K562 (cell line): ENCODE data around the gene INS. TPM values are rescaled to one million over a fixed set of nuclear protein-coding genes. Genes with fewer than 3 reads are reported as not detected.

Experiments used
- ATAC-seq: fragments of 200-7000 bp; cut with Tn5 transposase; 3 replicates; pipeline ENCODE4 v1.9.1; 2020; ENCODE audit warnings: moderate library complexity
- BruUV-seq: library from RNA; stranded (reverse); fragments of 400-500 nt; replicated peaks from 2 replicates; lab custom pipeline; 2021; lab: Mats Ljungman, UMichigan
- CTCF ChIA-PET: fragments of 300-600 bp; formaldehyde crosslinking; extraction: SDS; loops from one replicate; lab custom pipeline; 2021; ENCODE audit warnings: low intra/inter-chr PET ratio; lab: Yijun Ruan, JAX
- POLR2A ChIA-PET: fragments of 300-600, 350-650 bp; sonication (Branson Sonifier 250); formaldehyde crosslinking; extraction: SDS; loops from one replicate; lab custom pipeline; 2021; ENCODE audit warnings: antibody characterized with exemption, inconsistent platforms; lab: Yijun Ruan, JAX
- DNase-seq, 4 experiments: peaks; one replicate each; pipeline versions ENCODE4 v3.0.0 to v3.0.0-alpha.2; 2011 to 2018; ENCODE audit warnings: low spot score in 3 of 4, mixed read lengths in 3 of 4; ENCODE audit errors: extremely low read depth in 1 of 4
- FAIRE-seq: peaks from 2 replicates; lab custom pipeline; 2011; peaks lifted over from hg19 to GRCh38; lab: Jason Lieb, UNC
- H2AFZ ChIP-seq: 2 replicates; pipeline ENCODE4 v1.6.0; 2011; ENCODE audit warnings: low read depth, low read length, control low read depth, inconsistent platforms
- H3K27ac ChIP-seq: fragments of 200-600 bp; 3 replicates; pipeline ENCODE4 v1.8.0; 2011; ENCODE audit warnings: low read depth, mild to moderate bottlenecking, control low read depth, inconsistent platforms, low read length, moderate library complexity, mixed read lengths; ENCODE audit errors: extremely low read depth
- H3K27me3 ChIP-seq, 2 experiments: fragments of 300-600 bp in 1 of 2; 2 replicates in 1 of 2; 3 replicates in 1 of 2; pipeline versions ENCODE4 v1.6.0 to v1.8.0; 2011; ENCODE audit warnings: inconsistent platforms in 2 of 2, low read length in 2 of 2, mild to moderate bottlenecking in 1 of 2, mixed read lengths in 1 of 2, moderate library complexity in 1 of 2; ENCODE audit not compliant: control insufficient read depth in 2 of 2, insufficient read depth in 2 of 2
- H3K36me3 ChIP-seq: fragments of 300-600 bp; 3 replicates; pipeline ENCODE4 v1.8.0; 2011; ENCODE audit warnings: mild to moderate bottlenecking, low read length, inconsistent platforms; ENCODE audit not compliant: control insufficient read depth, insufficient read depth
- H3K4me1 ChIP-seq, 2 experiments: fragments of 200-600 bp in 1 of 2; replicated peaks in 1 of 2; 2 replicates in 1 of 2; 3 replicates in 1 of 2; pipeline versions ENCODE4 v1.5.1 to v1.8.0; 2011; ENCODE audit warnings: inconsistent platforms in 2 of 2, low read length in 2 of 2, mild to moderate bottlenecking in 1 of 2, mixed read lengths in 1 of 2, moderate library complexity in 1 of 2; ENCODE audit not compliant: control insufficient read depth in 2 of 2, insufficient read depth in 2 of 2
- H3K4me2 ChIP-seq: 2 replicates; pipeline ENCODE4 v1.6.1; 2011; ENCODE audit warnings: low read length, control low read depth, inconsistent platforms, mixed read lengths; ENCODE audit not compliant: insufficient read depth
- H3K4me3 ChIP-seq: fragments of 200-600 bp; sonication (generic), shearing (Covaris generic); 2 replicates; pipeline ENCODE4 v1.5.1; 2016; ENCODE audit warnings: control low read depth, inconsistent platforms
- H3K79me2 ChIP-seq: fragments of 200-600 bp; 3 replicates; pipeline ENCODE4 v1.8.0; 2011; ENCODE audit warnings: low read length, inconsistent platforms; ENCODE audit not compliant: control insufficient read depth, insufficient read depth
- H3K9ac ChIP-seq, 2 experiments: 2 replicates each; pipeline versions ENCODE4 v1.6.0 to v1.6.1; 2011; ENCODE audit warnings: low read depth in 2 of 2, low read length in 2 of 2, control low read depth in 1 of 2, inconsistent platforms in 1 of 2, mild to moderate bottlenecking in 1 of 2, mixed read lengths in 1 of 2; ENCODE audit not compliant: insufficient read depth in 1 of 2
- H3K9me1 ChIP-seq: one replicate; pipeline ENCODE4 v1.6.0; 2011; ENCODE audit warnings: inconsistent platforms, mild to moderate bottlenecking, low read length, moderate library complexity; ENCODE audit not compliant: control insufficient read depth, insufficient read depth
- H3K9me3 ChIP-seq: replicated peaks from 2 replicates; pipeline ENCODE4 v1.5.1; 2011; ENCODE audit warnings: low read depth, low read length, inconsistent platforms; ENCODE audit not compliant: control insufficient read depth, insufficient read depth
- H4K20me1 ChIP-seq: replicated peaks from 2 replicates; pipeline ENCODE4 v1.6.1; 2011; ENCODE audit warnings: low read length, inconsistent platforms, mixed read lengths; ENCODE audit not compliant: control insufficient read depth, insufficient read depth
- ARHGAP35 ChIP-seq: fragments of 450-650 bp; IDR thresholded peaks from 2 replicates; pipeline ENCODE4 v1.6.1; 2018; ENCODE audit not compliant: partially characterized antibody
- CUX1 ChIP-seq: fragments of 200-800 bp; sonication (Bioruptor generic); IDR thresholded peaks from 2 replicates; pipeline ENCODE4 v1.6.1; 2016; ENCODE audit warnings: missing genetic modification characterization, missing compliant biosample characterization
- KDM5B ChIP-seq: fragments of 200-600 bp; sonication (generic); IDR thresholded peaks from 2 replicates; pipeline ENCODE4 v1.6.1; 2012; ENCODE audit warnings: low read depth, mild to moderate bottlenecking, moderate library complexity, low read length, control low read depth, inconsistent platforms; ENCODE audit not compliant: insufficient replicate concordance
- NBN ChIP-seq: fragments of 450-650 bp; IDR thresholded peaks from 2 replicates; pipeline ENCODE4 v1.6.1; 2016; ENCODE audit warnings: low read depth, mild to moderate bottlenecking
- RBM22 ChIP-seq: fragments of 200-400 bp; formaldehyde crosslinking; IDR thresholded peaks from 2 replicates; pipeline ENCODE4 v1.6.1; 2018; ENCODE audit warnings: low read length, low read depth; ENCODE audit not compliant: poor library complexity, severe bottlenecking
- RBM34 ChIP-seq: fragments of 200-400 bp; formaldehyde crosslinking; IDR thresholded peaks from 2 replicates; pipeline ENCODE4 v1.6.1; 2018; ENCODE audit warnings: low read length, borderline replicate concordance; ENCODE audit not compliant: insufficient read depth
- SMAD4 ChIP-seq: fragments of 250-450 bp; sonication (Bioruptor Pico); conservative IDR thresholded peaks from 2 replicates; pipeline ENCODE4 v1.8.0; 2021; ENCODE audit warnings: inconsistent platforms, mild to moderate bottlenecking, moderate library complexity
- SNRNP70 ChIP-seq: fragments of 200-400 bp; formaldehyde crosslinking; optimal IDR thresholded peaks from 2 replicates; pipeline ENCODE3; 2017; ENCODE audit warnings: low read depth, low read length
- WHSC1 ChIP-seq: IDR thresholded peaks from one replicate; pipeline ENCODE4 v1.6.1; 2012; ENCODE audit warnings: low read length, control low read depth, inconsistent platforms
- ZBTB26 ChIP-seq: fragments of 450-650 bp; formaldehyde crosslinking; IDR thresholded peaks from 2 replicates; pipeline ENCODE4 v1.4.0; 2022; ENCODE audit warnings: missing genetic modification characterization
- ZBTB5 ChIP-seq: fragments of 450-650 bp; IDR thresholded peaks from 2 replicates; pipeline ENCODE4 v1.6.1; 2017; ENCODE audit warnings: antibody characterized with exemption
- ZNF41 ChIP-seq: fragments of 250-450 bp; sonication (Bioruptor Pico); conservative IDR thresholded peaks from 2 replicates; pipeline ENCODE4 v1.4.0; 2020; ENCODE audit warnings: mild to moderate bottlenecking
- WGBS: fragments of 100-300 bp; shearing (Covaris generic); methylation state at CpG from one replicate; pipeline ENCODE4 v1.1.6; 2016; ENCODE audit warnings: low coverage, mixed read lengths; ENCODE audit not compliant: insufficient coverage; ENCODE audit errors: missing lambda C conversion rate; 5-methylcytosine and 5-hydroxymethylcytosine counted together
- in situ Hi-C: fragments of 300-500 bp; cut with MboI; formaldehyde crosslinking; loops from 4 replicates; pipeline ENCODE4 v1.15.0; 2018; ENCODE audit warnings: inconsistent platforms, mixed read lengths
- intact Hi-C: fragments of 100-400 bp; cut with micrococcal nuclease; formaldehyde crosslinking; loops from 2 replicates; pipeline ENCODE4 v1.14.2; 2022
- polyA plus RNA-seq, 8 experiments: library from polyadenylated mRNA; depleted of rRNA in 4 of 8; stranded (reverse) in 5 of 8; unstranded in 3 of 8; fragments of >200 nt; fragmentation: Nextera tagmentation in 2 of 8; fragmentation: Illumina TruSeq in 1 of 8; extraction: Ambion mirVana in 2 of 8; extraction: Trizol in 1 of 8; gene quantifications; 2 replicates each; pipeline versions ENCODE4 v1.2.1 to v1.2.3, GENCODE V29; 2011 to 2014; ENCODE audit warnings: inconsistent platforms in 1 of 8, missing spikeins in 1 of 8
- total RNA-seq, 7 experiments: library from RNA; depleted of rRNA in 6 of 7; stranded (reverse); fragments of >200 nt in 6 of 7; fragmentation: Illumina TruSeq in 2 of 7; extraction: Trizol in 2 of 7; gene quantifications; 2 replicates each; pipeline versions ENCODE4 v1.2.1 to v1.2.3, GENCODE V29; 2011 to 2021; ENCODE audit warnings: low replicate concordance in 1 of 7
- TF ChIP-seq, protein P1 (sequence below): fragments of 450-650 bp; formaldehyde crosslinking; IDR thresholded peaks from 2 replicates; pipeline ENCODE4 v1.4.0; 2022; ENCODE audit warnings: missing genetic modification characterization

INS gene
- total and polyA plus RNA-seq, 9 of the 15 experiments (the other 6 are each of a cell fraction or from before 2014, with no cell fraction given), result not detected

- Histone ChIP-seq H3K79me2 (no peaks in the 10 kb centered on the region), H3K9ac (no peak overlapping the region), H3K27me3 (peaks cover 4 to 62% of the 10 kb centered on the region in 2 experiments; a peak in 3 of 5 replicates), H3K36me3 (no peaks in the 10 kb centered on the region), H2AFZ (no peak overlapping the region), H4K20me1 (peaks cover 21% of the 10 kb centered on the region; the same call in 1 of the 2 replicates), H3K9me3 (no peaks in the 10 kb centered on the region), H3K4me3 (no peak overlapping the region), H3K27ac (no peak overlapping the region), H3K4me2 (no peak overlapping the region), H3K4me1 (peaks cover 0 to 7% of the 10 kb centered on the region in 2 experiments; a peak in 1 of 5 replicates), H3K9me1 (no peaks in the 10 kb centered on the region)
- CTCF ChIA-PET, result no interaction called here
- BruUV-seq, result no TSS peak
- intact Hi-C loops, result no loop called here
- in situ Hi-C loops, result no loop called here
- FAIRE-seq, result no peak
- 7% methylated on average over 19 of the region's 19 CpGs for WGBS
- POLR2A ChIA-PET, result no interaction called here
- DNase-seq, result no peak
- ATAC-seq, result no peak
- TF ChIP-seq NBN, result no peak
- no peak for TF ChIP-seq RBM34
- TF ChIP-seq, protein P1, sequence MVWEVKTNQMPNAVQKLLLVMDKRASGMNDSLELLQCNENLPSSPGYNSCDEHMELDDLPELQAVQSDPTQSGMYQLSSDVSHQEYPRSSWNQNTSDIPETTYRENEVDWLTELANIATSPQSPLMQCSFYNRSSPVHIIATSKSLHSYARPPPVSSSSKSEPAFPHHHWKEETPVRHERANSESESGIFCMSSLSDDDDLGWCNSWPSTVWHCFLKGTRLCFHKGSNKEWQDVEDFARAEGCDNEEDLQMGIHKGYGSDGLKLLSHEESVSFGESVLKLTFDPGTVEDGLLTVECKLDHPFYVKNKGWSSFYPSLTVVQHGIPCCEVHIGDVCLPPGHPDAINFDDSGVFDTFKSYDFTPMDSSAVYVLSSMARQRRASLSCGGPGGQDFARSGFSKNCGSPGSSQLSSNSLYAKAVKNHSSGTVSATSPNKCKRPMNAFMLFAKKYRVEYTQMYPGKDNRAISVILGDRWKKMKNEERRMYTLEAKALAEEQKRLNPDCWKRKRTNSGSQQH (CRISPR knock-in tag), result no peak
- TF ChIP-seq ZNF41 (CRISPR knock-in tag), result no peak
- TF ChIP-seq ZBTB26 (CRISPR knock-in tag), result no peak
- TF ChIP-seq SMAD4 (CRISPR knock-in tag), result no peak
- TF ChIP-seq RBM22, result no peak
- TF ChIP-seq SNRNP70, result no peak
- TF ChIP-seq KDM5B, result no peak
- TF ChIP-seq CUX1 (CRISPR knock-in tag), result no peak
- TF ChIP-seq ZBTB5, result no peak
- TF ChIP-seq ARHGAP35, result no peak
- no peak for TF ChIP-seq WHSC1
Observed at GRCh38 chr11:2146051-2146450, 15.0 kb downstream of the INS start.
